HepG2 (cell line): ENCODE measurements around the gene B4GALT5. TPM values are rescaled to one million over a fixed set of nuclear protein-coding genes. Genes with fewer than 3 reads are reported as not detected.

ENCODE experiments used
- ATAD3A ChIP-seq: sonication (generic); formaldehyde crosslinking; IDR thresholded peaks from 2 replicates; pipeline ENCODE4 v1.4.0; 2020; ENCODE audit warnings: missing genetic modification reagents
- ATF7-NPFF ChIP-seq: sonication (generic); formaldehyde crosslinking; IDR thresholded peaks from 2 replicates; pipeline ENCODE4 v1.8.1; 2023; ENCODE audit warnings: mild to moderate bottlenecking, low read depth, missing genetic modification reagents, moderate library complexity
- GABPB1 ChIP-seq: IDR thresholded peaks from 2 replicates; pipeline ENCODE4 v1.6.1; 2016; ENCODE audit warnings: mild to moderate bottlenecking, missing genetic modification reagents, moderate library complexity, missing compliant biosample characterization
- KMT2B ChIP-seq: IDR thresholded peaks from 2 replicates; pipeline ENCODE4 v1.6.1; 2016; ENCODE audit warnings: missing genetic modification reagents, missing compliant biosample characterization
- MED13 ChIP-seq: sonication (generic); formaldehyde crosslinking; IDR thresholded peaks from 2 replicates; pipeline ENCODE4 v1.5.0; 2020; ENCODE audit warnings: missing genetic modification reagents
- MLX ChIP-seq: IDR thresholded peaks from 2 replicates; pipeline ENCODE4 v1.6.1; 2016
- PRMT3 ChIP-seq: sonication (generic); formaldehyde crosslinking; IDR thresholded peaks from 2 replicates; pipeline ENCODE4 v1.8.1; 2022; ENCODE audit warnings: low read depth, mild to moderate bottlenecking, moderate library complexity, missing genetic modification reagents, borderline replicate concordance
- SMAD1 ChIP-seq: sonication (generic); formaldehyde crosslinking; IDR thresholded peaks from 2 replicates; pipeline ENCODE4 v1.4.0; 2020; ENCODE audit warnings: missing genetic modification reagents, low read depth, mild to moderate bottlenecking, borderline replicate concordance
- THAP11 ChIP-seq: IDR thresholded peaks from 2 replicates; pipeline ENCODE4 v1.6.1; 2016; ENCODE audit warnings: missing biosample characterization, missing genetic modification reagents
- TP53 ChIP-seq: sonication (generic); formaldehyde crosslinking; conservative IDR thresholded peaks from 2 replicates; pipeline ENCODE4 v1.4.0; 2020; ENCODE audit warnings: missing genetic modification reagents
- ZKSCAN1 ChIP-seq: fragments of 150-350 bp; IDR thresholded peaks from 2 replicates; pipeline ENCODE4 v1.6.1; 2014; ENCODE audit warnings: low read length
- ZNF451 ChIP-seq: sonication (generic); formaldehyde crosslinking; IDR thresholded peaks from 2 replicates; pipeline ENCODE4 v1.5.0; 2020; ENCODE audit warnings: mild to moderate bottlenecking, missing genetic modification reagents
- ZNF572 ChIP-seq: sonication (generic); formaldehyde crosslinking; IDR thresholded peaks from 2 replicates; pipeline ENCODE4 v1.5.1; 2020; ENCODE audit warnings: mild to moderate bottlenecking, missing genetic modification reagents
- ZNF704 ChIP-seq: sonication (generic); formaldehyde crosslinking; IDR thresholded peaks from 2 replicates; pipeline ENCODE4 v1.8.1; 2023; ENCODE audit warnings: mild to moderate bottlenecking, inconsistent platforms, moderate library complexity, missing genetic modification reagents, borderline replicate concordance
- ZNF883 ChIP-seq: sonication (generic); formaldehyde crosslinking; IDR thresholded peaks from 2 replicates; pipeline ENCODE4 v1.5.1; 2020; ENCODE audit warnings: mild to moderate bottlenecking, missing genetic modification reagents; ENCODE audit errors: not compliant biosample characterization
- ZSCAN21 ChIP-seq: sonication (generic); formaldehyde crosslinking; IDR thresholded peaks from 2 replicates; pipeline ENCODE4 v1.8.0; 2022; ENCODE audit warnings: mild to moderate bottlenecking, missing genetic modification reagents, moderate library complexity, borderline replicate concordance
- ZSCAN25 ChIP-seq: sonication (generic); formaldehyde crosslinking; IDR thresholded peaks from 2 replicates; pipeline ENCODE4 v1.8.0; 2022; ENCODE audit warnings: mild to moderate bottlenecking, missing genetic modification reagents
- polyA plus RNA-seq, 8 experiments: library from polyadenylated mRNA; depleted of rRNA in 3 of 8; stranded (reverse) in 7 of 8; unstranded in 1 of 8; fragments of >200 nt; fragmentation: Illumina TruSeq in 4 of 8; extraction: Trizol in 4 of 8; gene quantifications; 2 replicates each; pipeline versions ENCODE4 v1.2.1 to v1.2.3, GENCODE V29; 2011 to 2016; ENCODE audit warnings: low read depth in 4 of 8, missing spikeins in 1 of 8, mixed read lengths in 1 of 8; ENCODE audit not compliant: insufficient read depth in 1 of 8
- total RNA-seq, 5 experiments: library from RNA; depleted of rRNA; stranded (reverse); fragments of >200 nt; fragmentation: Illumina TruSeq; extraction: Trizol; gene quantifications; 2 replicates each; pipeline ENCODE4 v1.2.3, GENCODE V29; 2016; ENCODE audit warnings: low read depth in 1 of 5
- TF ChIP-seq, protein P1 (sequence below): sonication (generic); formaldehyde crosslinking; conservative IDR thresholded peaks from 2 replicates; pipeline ENCODE4 v1.4.0; 2020; ENCODE audit warnings: mild to moderate bottlenecking, missing genetic modification reagents, moderate library complexity
- TF ChIP-seq, protein P2 (sequence below): sonication (generic); formaldehyde crosslinking; IDR thresholded peaks from 2 replicates; pipeline ENCODE4 v1.9.0; 2022; ENCODE audit warnings: low read depth, missing genetic modification reagents
- TF ChIP-seq, protein P3 (sequence below): sonication (generic); formaldehyde crosslinking; IDR thresholded peaks from 2 replicates; pipeline ENCODE4 v1.8.0; 2022; ENCODE audit warnings: mild to moderate bottlenecking, missing genetic modification reagents; ENCODE audit not compliant: insufficient replicate concordance

B4GALT5 gene
- total and polyA plus RNA-seq, 2 of the 13 experiments (the other 11 are each of a cell fraction or from before 2014, with no cell fraction given) = 27.3 to 30.9 TPM

- TF ChIP-seq, protein P1, sequence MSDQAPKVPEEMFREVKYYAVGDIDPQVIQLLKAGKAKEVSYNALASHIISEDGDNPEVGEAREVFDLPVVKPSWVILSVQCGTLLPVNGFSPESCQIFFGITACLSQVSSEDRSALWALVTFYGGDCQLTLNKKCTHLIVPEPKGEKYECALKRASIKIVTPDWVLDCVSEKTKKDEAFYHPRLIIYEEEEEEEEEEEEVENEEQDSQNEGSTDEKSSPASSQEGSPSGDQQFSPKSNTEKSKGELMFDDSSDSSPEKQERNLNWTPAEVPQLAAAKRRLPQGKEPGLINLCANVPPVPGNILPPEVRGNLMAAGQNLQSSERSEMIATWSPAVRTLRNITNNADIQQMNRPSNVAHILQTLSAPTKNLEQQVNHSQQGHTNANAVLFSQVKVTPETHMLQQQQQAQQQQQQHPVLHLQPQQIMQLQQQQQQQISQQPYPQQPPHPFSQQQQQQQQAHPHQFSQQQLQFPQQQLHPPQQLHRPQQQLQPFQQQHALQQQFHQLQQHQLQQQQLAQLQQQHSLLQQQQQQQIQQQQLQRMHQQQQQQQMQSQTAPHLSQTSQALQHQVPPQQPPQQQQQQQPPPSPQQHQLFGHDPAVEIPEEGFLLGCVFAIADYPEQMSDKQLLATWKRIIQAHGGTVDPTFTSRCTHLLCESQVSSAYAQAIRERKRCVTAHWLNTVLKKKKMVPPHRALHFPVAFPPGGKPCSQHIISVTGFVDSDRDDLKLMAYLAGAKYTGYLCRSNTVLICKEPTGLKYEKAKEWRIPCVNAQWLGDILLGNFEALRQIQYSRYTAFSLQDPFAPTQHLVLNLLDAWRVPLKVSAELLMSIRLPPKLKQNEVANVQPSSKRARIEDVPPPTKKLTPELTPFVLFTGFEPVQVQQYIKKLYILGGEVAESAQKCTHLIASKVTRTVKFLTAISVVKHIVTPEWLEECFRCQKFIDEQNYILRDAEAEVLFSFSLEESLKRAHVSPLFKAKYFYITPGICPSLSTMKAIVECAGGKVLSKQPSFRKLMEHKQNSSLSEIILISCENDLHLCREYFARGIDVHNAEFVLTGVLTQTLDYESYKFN (CRISPR knock-in tag) = no peak
- TF ChIP-seq ATF7-NPFF (peak; percentile 5; the same call in 1 of the 2 replicates), ZSCAN25 (CRISPR knock-in tag) (0 out of 2 replicates have a peak, but pooled peaks have one; percentile 13), KMT2B (peak; percentile 66), ATAD3A (CRISPR knock-in tag) (0 out of 2 replicates have a peak, but pooled peaks have one; percentile 50), ZNF883 (CRISPR knock-in tag) (peak; percentile 8), ZNF704 (CRISPR knock-in tag) (no peak), MED13 (CRISPR knock-in tag) (no peak; the same call in 1 of the 2 replicates), ZNF572 (no peak), SMAD1 (CRISPR knock-in tag) (no peak), THAP11 (no peak), PRMT3 (no peak), ZNF451 (CRISPR knock-in tag) (no peak; the same call in 1 of the 2 replicates), ZKSCAN1 (no peak), GABPB1 (CRISPR knock-in tag) (peak; percentile 49; the same call in 1 of the 2 replicates), TP53 (CRISPR knock-in tag) (0 out of 2 replicates have a peak, but pooled peaks have one; percentile 38), MLX (no peak), ZSCAN21 (no peak; the same call in 1 of the 2 replicates)
- TF ChIP-seq, protein P2, sequence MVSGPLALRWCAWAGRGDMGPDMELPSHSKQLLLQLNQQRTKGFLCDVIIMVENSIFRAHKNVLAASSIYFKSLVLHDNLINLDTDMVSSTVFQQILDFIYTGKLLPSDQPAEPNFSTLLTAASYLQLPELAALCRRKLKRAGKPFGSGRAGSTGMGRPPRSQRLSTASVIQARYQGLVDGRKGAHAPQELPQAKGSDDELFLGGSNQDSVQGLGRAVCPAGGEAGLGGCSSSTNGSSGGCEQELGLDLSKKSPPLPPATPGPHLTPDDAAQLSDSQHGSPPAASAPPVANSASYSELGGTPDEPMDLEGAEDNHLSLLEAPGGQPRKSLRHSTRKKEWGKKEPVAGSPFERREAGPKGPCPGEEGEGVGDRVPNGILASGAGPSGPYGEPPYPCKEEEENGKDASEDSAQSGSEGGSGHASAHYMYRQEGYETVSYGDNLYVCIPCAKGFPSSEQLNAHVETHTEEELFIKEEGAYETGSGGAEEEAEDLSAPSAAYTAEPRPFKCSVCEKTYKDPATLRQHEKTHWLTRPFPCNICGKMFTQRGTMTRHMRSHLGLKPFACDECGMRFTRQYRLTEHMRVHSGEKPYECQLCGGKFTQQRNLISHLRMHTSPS = no peak
- TF ChIP-seq, protein P3, sequence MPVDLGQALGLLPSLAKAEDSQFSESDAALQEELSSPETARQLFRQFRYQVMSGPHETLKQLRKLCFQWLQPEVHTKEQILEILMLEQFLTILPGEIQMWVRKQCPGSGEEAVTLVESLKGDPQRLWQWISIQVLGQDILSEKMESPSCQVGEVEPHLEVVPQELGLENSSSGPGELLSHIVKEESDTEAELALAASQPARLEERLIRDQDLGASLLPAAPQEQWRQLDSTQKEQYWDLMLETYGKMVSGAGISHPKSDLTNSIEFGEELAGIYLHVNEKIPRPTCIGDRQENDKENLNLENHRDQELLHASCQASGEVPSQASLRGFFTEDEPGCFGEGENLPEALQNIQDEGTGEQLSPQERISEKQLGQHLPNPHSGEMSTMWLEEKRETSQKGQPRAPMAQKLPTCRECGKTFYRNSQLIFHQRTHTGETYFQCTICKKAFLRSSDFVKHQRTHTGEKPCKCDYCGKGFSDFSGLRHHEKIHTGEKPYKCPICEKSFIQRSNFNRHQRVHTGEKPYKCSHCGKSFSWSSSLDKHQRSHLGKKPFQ = peak; percentile 33
Measured at GRCh38 chr20:49712996-49713752, 504 bp downstream of the B4GALT5 start (continued).
